Measurements from ENCODE around the gene CBARP. TPM values are rescaled to one million over a fixed set of nuclear protein-coding genes. Genes with fewer than 3 reads are reported as not detected.

The CBARP gene
- total RNA-seq, 1 experiment from 2014 or later: 13.3 TPM

- ChIA-PET POLR2A (ENCODE audit: low non-redundant PET) (no interaction called here), CTCF (no interaction called here)
- no peak overlapping the region for H3K4me3 ChIP-seq (ENCODE audit: low read depth, low read length, poor library complexity, severe bottlenecking)
- no peak for DNase-seq (ENCODE audit: low spot score)
- peaks cover 26% of the 10 kb centered on the region for H3K4me1 ChIP-seq (ENCODE audit: insufficient read depth, low read length, poor library complexity, severe bottlenecking)
- H3K27me3 ChIP-seq (replicated peaks; ENCODE audit: insufficient read depth, low read depth, low read length, poor library complexity): no peaks in the 10 kb centered on the region
- TF ChIP-seq EZH2 (IDR thresholded peaks at IDR 0.05; ENCODE audit: borderline replicate concordance, low read depth, low read length, poor library complexity, severe bottlenecking): no peak
- TF ChIP-seq, protein P1, sequence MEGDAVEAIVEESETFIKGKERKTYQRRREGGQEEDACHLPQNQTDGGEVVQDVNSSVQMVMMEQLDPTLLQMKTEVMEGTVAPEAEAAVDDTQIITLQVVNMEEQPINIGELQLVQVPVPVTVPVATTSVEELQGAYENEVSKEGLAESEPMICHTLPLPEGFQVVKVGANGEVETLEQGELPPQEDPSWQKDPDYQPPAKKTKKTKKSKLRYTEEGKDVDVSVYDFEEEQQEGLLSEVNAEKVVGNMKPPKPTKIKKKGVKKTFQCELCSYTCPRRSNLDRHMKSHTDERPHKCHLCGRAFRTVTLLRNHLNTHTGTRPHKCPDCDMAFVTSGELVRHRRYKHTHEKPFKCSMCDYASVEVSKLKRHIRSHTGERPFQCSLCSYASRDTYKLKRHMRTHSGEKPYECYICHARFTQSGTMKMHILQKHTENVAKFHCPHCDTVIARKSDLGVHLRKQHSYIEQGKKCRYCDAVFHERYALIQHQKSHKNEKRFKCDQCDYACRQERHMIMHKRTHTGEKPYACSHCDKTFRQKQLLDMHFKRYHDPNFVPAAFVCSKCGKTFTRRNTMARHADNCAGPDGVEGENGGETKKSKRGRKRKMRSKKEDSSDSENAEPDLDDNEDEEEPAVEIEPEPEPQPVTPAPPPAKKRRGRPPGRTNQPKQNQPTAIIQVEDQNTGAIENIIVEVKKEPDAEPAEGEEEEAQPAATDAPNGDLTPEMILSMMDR (conservative IDR thresholded peaks at IDR 0.05; ENCODE audit: low read depth, low read length): no peak
- intact Hi-C loops (cut with micrococcal nuclease; ENCODE audit: unreplicated experiment): loop anchor here (10.0 kb wide), 1 partner anchor 193 kb away; the partner anchor contains the start of genes CNN2, RNU6-2 and TMEM259
- no TSS peak for BruUV-seq (replicated peaks)
- no peaks in the 10 kb centered on the region for H3K9me3 ChIP-seq (ENCODE audit: low read depth, low read length, poor library complexity, severe bottlenecking)
- H3K27ac ChIP-seq (ENCODE audit: low read depth, low read length, poor library complexity, severe bottlenecking): peak overlapping the region; percentile 14
- peaks cover 17% of the 10 kb centered on the region for H3K36me3 ChIP-seq (ENCODE audit: insufficient read depth, low read length, poor library complexity, severe bottlenecking)
Measured at GRCh38 chr19:1217366-1217765, 20.4 kb downstream of the CBARP start.

- no TSS peak for BruUV-seq (replicated peaks)
- TF ChIP-seq, protein P1 (conservative IDR thresholded peaks at IDR 0.05; ENCODE audit: low read depth, low read length): no peak
- no peak for TF ChIP-seq EZH2 (IDR thresholded peaks at IDR 0.05; ENCODE audit: borderline replicate concordance, low read depth, low read length, poor library complexity, severe bottlenecking)
- Histone ChIP-seq H3K4me1 (ENCODE audit: insufficient read depth, low read length, poor library complexity, severe bottlenecking) (peaks cover 32% of the 10 kb centered on the region), H3K27me3 (replicated peaks; ENCODE audit: insufficient read depth, low read depth, low read length, poor library complexity) (no peaks in the 10 kb centered on the region), H3K36me3 (ENCODE audit: insufficient read depth, low read length, poor library complexity, severe bottlenecking) (peaks cover 16% of the 10 kb centered on the region), H3K9me3 (ENCODE audit: low read depth, low read length, poor library complexity, severe bottlenecking) (no peaks in the 10 kb centered on the region), H3K27ac (ENCODE audit: low read depth, low read length, poor library complexity, severe bottlenecking) (peak overlapping the region; percentile 5), H3K4me3 (ENCODE audit: low read depth, low read length, poor library complexity, severe bottlenecking) (no peak overlapping the region)
- CTCF ChIA-PET: no interaction called here
- no peak for DNase-seq (ENCODE audit: low spot score)
- POLR2A ChIA-PET (ENCODE audit: low non-redundant PET): no interaction called here
- intact Hi-C loops (cut with micrococcal nuclease; ENCODE audit: unreplicated experiment): loop anchor here (10.0 kb wide), 1 partner anchor 192 kb away; the partner anchor contains the start of genes CNN2, RNU6-2 and TMEM259
Measured at GRCh38 chr19:1216756-1217155, 21.0 kb downstream of the CBARP start.

DNA sequence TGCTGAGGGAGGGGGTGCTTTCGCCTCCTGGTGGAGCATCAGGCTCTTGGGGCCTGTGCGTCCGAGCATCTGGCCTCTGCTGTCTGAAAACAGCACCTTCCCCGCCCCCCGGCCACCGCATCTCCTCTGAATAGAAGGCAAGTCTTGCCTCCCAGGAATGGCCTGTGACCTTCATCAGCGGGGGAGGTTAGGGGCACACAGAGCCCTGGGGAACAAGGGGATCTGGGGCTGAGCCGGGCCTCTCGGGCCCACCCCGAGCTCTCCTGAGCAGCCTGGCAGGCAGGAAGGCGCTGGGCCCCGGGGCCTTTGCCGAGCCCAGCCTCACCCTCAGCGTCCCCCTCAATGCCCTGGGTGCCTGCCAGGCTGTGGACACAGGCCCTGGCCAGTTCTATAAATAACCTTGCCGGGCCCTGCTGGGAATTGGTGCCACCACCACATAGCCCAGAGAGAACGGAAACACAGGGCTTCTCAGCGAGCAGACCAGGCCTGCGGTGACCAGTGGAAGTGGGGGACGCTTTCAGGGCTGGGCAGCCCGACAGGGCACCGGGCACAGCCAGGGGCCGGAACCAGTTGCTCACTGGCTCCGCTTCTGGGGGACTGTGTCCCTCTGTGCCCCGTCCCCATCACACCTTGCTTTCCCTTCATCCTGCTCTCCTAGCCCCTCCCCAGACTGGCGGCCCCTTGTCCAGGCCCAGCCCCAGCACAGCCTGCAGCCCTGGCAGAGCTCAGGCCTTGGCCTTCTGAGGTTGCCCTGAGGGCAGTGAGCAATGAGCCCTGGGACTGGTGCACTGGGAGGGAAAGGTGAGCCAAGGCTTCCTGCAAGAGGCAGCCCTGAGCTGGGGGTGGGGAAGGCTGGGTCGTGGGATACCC, 22.7 kb downstream of the CBARP start:
- POLR2A ChIA-PET (ENCODE audit: low non-redundant PET): interaction anchor here (0.6 kb wide), 1 partner anchor 11 kb away, joined by 5 read pairs; no protein-coding TSS in a partner anchor
- Histone ChIP-seq H3K27ac (ENCODE audit: low read depth, low read length, poor library complexity, severe bottlenecking) (peak overlapping the region; percentile 87), H3K4me1 (ENCODE audit: insufficient read depth, low read length, poor library complexity, severe bottlenecking) (peaks cover 43% of the 10 kb centered on the region), H3K27me3 (replicated peaks; ENCODE audit: insufficient read depth, low read depth, low read length, poor library complexity) (no peaks in the 10 kb centered on the region), H3K4me3 (ENCODE audit: low read depth, low read length, poor library complexity, severe bottlenecking) (no peak overlapping the region), H3K36me3 (ENCODE audit: insufficient read depth, low read length, poor library complexity, severe bottlenecking) (peaks cover 3% of the 10 kb centered on the region), H3K9me3 (ENCODE audit: low read depth, low read length, poor library complexity, severe bottlenecking) (no peaks in the 10 kb centered on the region)
- DNase-seq (ENCODE audit: low spot score): no peak
- no TSS peak for BruUV-seq (replicated peaks)
- CTCF ChIA-PET: no interaction called here
- intact Hi-C loops (cut with micrococcal nuclease; ENCODE audit: unreplicated experiment): loop anchor here (10.0 kb wide), 1 partner anchor 190 kb away; the partner anchor contains the start of genes CNN2, RNU6-2 and TMEM259
- TF ChIP-seq EZH2 (IDR thresholded peaks at IDR 0.05; ENCODE audit: borderline replicate concordance, low read depth, low read length, poor library complexity, severe bottlenecking): no peak
- TF ChIP-seq, protein P1 (conservative IDR thresholded peaks at IDR 0.05; ENCODE audit: low read depth, low read length): no peak
